Measurements from ENCODE around the gene SOX6. TPM values are rescaled to one million over a fixed set of nuclear protein-coding genes. Genes with fewer than 3 reads are reported as not detected.
"Not testable (repeated sequence)": the region's sequence is repeated elsewhere in the genome, so short reads cannot be mapped to it uniquely, and the experiment has no call there.

The SOX6 gene
- total RNA-seq, 1 donor from 2014 or later, result 13.2 TPM

DNA sequence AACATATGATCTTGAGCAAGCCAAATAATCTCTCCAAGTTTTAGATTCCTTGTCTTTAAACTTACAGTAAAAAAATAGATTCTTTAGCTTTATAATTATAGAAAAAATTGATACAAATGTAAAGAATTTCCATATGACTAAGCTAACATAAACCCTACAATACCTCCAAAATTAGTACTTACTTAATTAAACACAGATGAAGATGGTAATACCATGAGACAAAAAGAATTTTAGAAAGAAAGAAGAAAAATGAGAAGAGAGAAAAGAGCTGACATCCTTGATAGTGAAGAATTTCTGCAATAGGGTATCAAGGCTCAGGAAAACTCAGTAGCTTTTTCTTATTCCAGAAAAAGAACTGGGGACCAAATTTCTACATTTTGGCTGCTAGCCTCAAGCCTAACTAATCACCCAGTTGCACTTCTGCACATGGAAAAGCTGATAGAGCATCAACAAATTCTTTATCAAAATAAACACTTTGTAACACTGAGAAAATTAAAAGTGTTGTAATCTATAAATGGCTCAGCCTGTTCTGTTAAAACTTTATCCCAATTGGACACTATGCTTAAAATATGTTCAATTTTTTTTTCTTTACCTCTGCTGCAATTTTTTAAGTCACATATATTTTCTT lies 24.7 kb upstream of the SOX6 start:
- DNase-seq (ENCODE audit: low read depth), result no peak
- Mint-ChIP-seq H3K27me3 (ENCODE audit: low read depth, unreplicated experiment) (no peaks in the 10 kb centered on the region), H3K9me3 (ENCODE audit: unreplicated experiment) (no peaks in the 10 kb centered on the region), H3K36me3 (ENCODE audit: low read depth, unreplicated experiment) (no peaks in the 10 kb centered on the region), H3K27ac (ENCODE audit: unreplicated experiment) (no peak overlapping the region), H3K4me3 (ENCODE audit: unreplicated experiment) (no peak overlapping the region), H3K4me1 (ENCODE audit: low read depth, unreplicated experiment) (no peaks in the 10 kb centered on the region)
- H3K27ac ChIP-seq (ENCODE audit: low read depth, low read length), result no peak overlapping the region
- H3K9me3 ChIP-seq (ENCODE audit: insufficient read depth, low read depth, low read length), result no peaks in the 10 kb centered on the region
- H3K9ac ChIP-seq (ENCODE audit: low read length), result no peak overlapping the region
- H4K20me1 ChIP-seq (ENCODE audit: insufficient read depth, low read length), result no peaks in the 10 kb centered on the region
- H3K4me3 ChIP-seq (ENCODE audit: insufficient read depth, low read depth, low read length), result no peak overlapping the region
- H3K79me2 ChIP-seq (ENCODE audit: insufficient read depth, low read length), result no peaks in the 10 kb centered on the region
- no peak overlapping the region for H2AFZ ChIP-seq (ENCODE audit: low read depth, low read length)
- H3K27me3 ChIP-seq (ENCODE audit: insufficient read depth, low read length), result no peaks in the 10 kb centered on the region
- H3K4me2 ChIP-seq (ENCODE audit: low read length), result no peak overlapping the region
- no peaks in the 10 kb centered on the region for H3K4me1 ChIP-seq (ENCODE audit: insufficient read depth, low read length)
- no peak for TF ChIP-seq EZH2 (IDR thresholded peaks at IDR 0.05; ENCODE audit: insufficient read depth, low read length)
- TF ChIP-seq, protein P1, sequence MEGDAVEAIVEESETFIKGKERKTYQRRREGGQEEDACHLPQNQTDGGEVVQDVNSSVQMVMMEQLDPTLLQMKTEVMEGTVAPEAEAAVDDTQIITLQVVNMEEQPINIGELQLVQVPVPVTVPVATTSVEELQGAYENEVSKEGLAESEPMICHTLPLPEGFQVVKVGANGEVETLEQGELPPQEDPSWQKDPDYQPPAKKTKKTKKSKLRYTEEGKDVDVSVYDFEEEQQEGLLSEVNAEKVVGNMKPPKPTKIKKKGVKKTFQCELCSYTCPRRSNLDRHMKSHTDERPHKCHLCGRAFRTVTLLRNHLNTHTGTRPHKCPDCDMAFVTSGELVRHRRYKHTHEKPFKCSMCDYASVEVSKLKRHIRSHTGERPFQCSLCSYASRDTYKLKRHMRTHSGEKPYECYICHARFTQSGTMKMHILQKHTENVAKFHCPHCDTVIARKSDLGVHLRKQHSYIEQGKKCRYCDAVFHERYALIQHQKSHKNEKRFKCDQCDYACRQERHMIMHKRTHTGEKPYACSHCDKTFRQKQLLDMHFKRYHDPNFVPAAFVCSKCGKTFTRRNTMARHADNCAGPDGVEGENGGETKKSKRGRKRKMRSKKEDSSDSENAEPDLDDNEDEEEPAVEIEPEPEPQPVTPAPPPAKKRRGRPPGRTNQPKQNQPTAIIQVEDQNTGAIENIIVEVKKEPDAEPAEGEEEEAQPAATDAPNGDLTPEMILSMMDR (IDR thresholded peaks at IDR 0.05; ENCODE audit: insufficient read depth, low read depth, low read length), result no peak
- no peaks in the 10 kb centered on the region for H3K36me3 ChIP-seq (ENCODE audit: insufficient read depth, low read length)
- no peak for FAIRE-seq

DNA sequence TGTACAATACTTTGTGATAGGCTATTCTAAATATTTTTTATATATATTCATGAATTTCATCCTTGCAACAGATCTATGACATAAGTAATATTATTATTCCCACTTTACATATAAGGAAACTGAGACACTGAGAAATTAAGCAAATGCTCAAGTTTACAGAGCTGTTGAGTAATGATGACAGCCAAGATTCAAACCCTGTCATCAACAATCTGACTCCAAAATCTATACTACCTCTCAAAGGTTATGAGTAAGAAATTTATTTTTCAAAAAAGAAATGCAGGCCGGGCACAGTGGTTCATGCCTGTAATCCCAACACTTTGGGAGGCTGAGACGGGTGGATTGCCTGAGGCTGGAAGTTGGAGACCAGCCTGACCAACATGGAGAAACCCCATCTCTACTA lies 22.6 kb upstream of the SOX6 start:
- Mint-ChIP-seq H3K9me3 (ENCODE audit: unreplicated experiment) (no peaks in the 10 kb centered on the region), H3K4me3 (ENCODE audit: unreplicated experiment) (no peak overlapping the region)

DNA sequence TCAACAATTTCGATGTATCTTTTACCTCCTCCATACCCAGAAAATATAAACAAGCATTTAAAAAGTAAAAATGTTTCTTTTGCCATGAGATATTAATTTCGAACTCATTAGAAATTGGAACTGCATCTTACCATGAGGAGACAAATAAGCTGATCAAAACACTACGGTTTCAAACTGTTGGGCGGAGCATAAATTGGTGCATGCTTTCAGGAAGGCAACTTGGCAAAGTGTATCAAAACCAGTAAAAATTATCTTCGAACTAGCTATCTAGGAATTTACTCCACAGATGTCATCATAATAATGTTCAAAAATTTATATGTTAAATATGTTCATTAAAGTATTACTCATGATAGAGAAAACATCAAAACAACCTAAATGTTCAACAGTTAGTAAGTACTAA lies 21.4 kb upstream of the SOX6 start:
- H3K27ac Mint-ChIP-seq (ENCODE audit: unreplicated experiment), result no peak overlapping the region
- H3K27me3 Mint-ChIP-seq (ENCODE audit: low read depth, unreplicated experiment), result no peaks in the 10 kb centered on the region
- H3K4me3 Mint-ChIP-seq (ENCODE audit: unreplicated experiment), result no peak overlapping the region
- Histone ChIP-seq H3K36me3 (ENCODE audit: insufficient read depth, low read length) (no peaks in the 10 kb centered on the region), H3K4me1 (ENCODE audit: insufficient read depth, low read length) (no peaks in the 10 kb centered on the region), H3K4me2 (ENCODE audit: low read length) (no peak overlapping the region), H3K9me3 (ENCODE audit: insufficient read depth, low read depth, low read length) (no peaks in the 10 kb centered on the region), H3K27ac (ENCODE audit: low read depth, low read length) (no peak overlapping the region), H4K20me1 (ENCODE audit: insufficient read depth, low read length) (no peaks in the 10 kb centered on the region), H3K27me3 (ENCODE audit: insufficient read depth, low read length) (no peaks in the 10 kb centered on the region), H2AFZ (ENCODE audit: low read depth, low read length) (no peak overlapping the region), H3K79me2 (ENCODE audit: insufficient read depth, low read length) (no peaks in the 10 kb centered on the region), H3K4me3 (ENCODE audit: insufficient read depth, low read depth, low read length) (no peak overlapping the region), H3K9ac (ENCODE audit: low read length) (no peak overlapping the region)
- no peaks in the 10 kb centered on the region for H3K4me1 Mint-ChIP-seq (ENCODE audit: low read depth, unreplicated experiment)
- no peaks in the 10 kb centered on the region for H3K9me3 Mint-ChIP-seq (ENCODE audit: unreplicated experiment)
- no peak for DNase-seq (ENCODE audit: low read depth)
- TF ChIP-seq, protein P1 (IDR thresholded peaks at IDR 0.05; ENCODE audit: insufficient read depth, low read depth, low read length), result no peak
- no peak for TF ChIP-seq EZH2 (IDR thresholded peaks at IDR 0.05; ENCODE audit: insufficient read depth, low read length)
- no peaks in the 10 kb centered on the region for H3K36me3 Mint-ChIP-seq (ENCODE audit: low read depth, unreplicated experiment)
- FAIRE-seq, result no peak

More for the DNA sequence above, 22.6 kb upstream of the SOX6 start:
- Mint-ChIP-seq H3K4me1 (ENCODE audit: low read depth, unreplicated experiment) (no peaks in the 10 kb centered on the region), H3K27me3 (ENCODE audit: low read depth, unreplicated experiment) (no peaks in the 10 kb centered on the region), H3K36me3 (ENCODE audit: low read depth, unreplicated experiment) (no peaks in the 10 kb centered on the region), H3K27ac (ENCODE audit: unreplicated experiment) (no peak overlapping the region)
- H3K4me2 ChIP-seq (ENCODE audit: low read length), result no peak overlapping the region
- TF ChIP-seq EZH2 (IDR thresholded peaks at IDR 0.05; ENCODE audit: insufficient read depth, low read length), result no peak
- TF ChIP-seq, protein P1 (IDR thresholded peaks at IDR 0.05; ENCODE audit: insufficient read depth, low read depth, low read length), result no peak
- no peak for DNase-seq (ENCODE audit: low read depth)
- H3K36me3 ChIP-seq (ENCODE audit: insufficient read depth, low read length), result no peaks in the 10 kb centered on the region
- no peaks in the 10 kb centered on the region for H3K79me2 ChIP-seq (ENCODE audit: insufficient read depth, low read length)
- H4K20me1 ChIP-seq (ENCODE audit: insufficient read depth, low read length), result no peaks in the 10 kb centered on the region
- H3K4me3 ChIP-seq (ENCODE audit: insufficient read depth, low read depth, low read length), result no peak overlapping the region
- no peak overlapping the region for H2AFZ ChIP-seq (ENCODE audit: low read depth, low read length)
- H3K4me1 ChIP-seq (ENCODE audit: insufficient read depth, low read length), result no peaks in the 10 kb centered on the region
- H3K9ac ChIP-seq (ENCODE audit: low read length), result no peak overlapping the region
- H3K27ac ChIP-seq (ENCODE audit: low read depth, low read length), result no peak overlapping the region
- H3K9me3 ChIP-seq (ENCODE audit: insufficient read depth, low read depth, low read length), result no peaks in the 10 kb centered on the region
- FAIRE-seq, result no peak
- H3K27me3 ChIP-seq (ENCODE audit: insufficient read depth, low read length), result no peaks in the 10 kb centered on the region

DNA sequence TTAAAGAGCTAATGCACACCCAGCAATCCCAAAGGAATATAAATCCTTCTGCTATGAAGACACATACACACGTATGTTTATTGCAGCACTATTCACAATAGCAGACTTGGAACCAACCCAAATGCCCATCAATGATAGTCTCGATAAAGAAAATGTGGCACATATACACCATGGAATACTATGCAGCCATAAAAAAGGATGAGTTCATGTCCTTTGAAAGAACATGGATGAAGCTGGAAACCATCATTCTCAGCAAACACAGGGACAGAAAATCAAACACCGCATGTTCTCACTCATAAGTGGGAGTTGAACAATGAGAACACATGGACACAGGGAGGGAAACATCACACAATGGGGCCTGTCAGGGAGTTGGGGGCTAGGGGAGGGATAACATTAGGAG lies 19.3 kb upstream of the SOX6 start:
- not testable (repeated sequence) for H4K20me1 ChIP-seq (ENCODE audit: insufficient read depth, low read length); H3K9me3 Mint-ChIP-seq (ENCODE audit: unreplicated experiment); H3K79me2 ChIP-seq (ENCODE audit: insufficient read depth, low read length); H2AFZ ChIP-seq (ENCODE audit: low read depth, low read length); H3K27me3 ChIP-seq (ENCODE audit: insufficient read depth, low read length); H3K4me1 ChIP-seq (ENCODE audit: insufficient read depth, low read length); H3K36me3 ChIP-seq (ENCODE audit: insufficient read depth, low read length); H3K27ac ChIP-seq (ENCODE audit: low read depth, low read length); H3K27ac Mint-ChIP-seq (ENCODE audit: unreplicated experiment); H3K9me3 ChIP-seq (ENCODE audit: insufficient read depth, low read depth, low read length); FAIRE-seq; H3K27me3 Mint-ChIP-seq (ENCODE audit: low read depth, unreplicated experiment); H3K36me3 Mint-ChIP-seq (ENCODE audit: low read depth, unreplicated experiment); H3K4me3 ChIP-seq (ENCODE audit: insufficient read depth, low read depth, low read length); H3K4me1 Mint-ChIP-seq (ENCODE audit: low read depth, unreplicated experiment); DNase-seq (ENCODE audit: low read depth); H3K4me2 ChIP-seq (ENCODE audit: low read length); H3K9ac ChIP-seq (ENCODE audit: low read length); H3K4me3 Mint-ChIP-seq (ENCODE audit: unreplicated experiment)

Measured in astrocyte (in vitro differentiated cells and primary cell).